Measurements from ENCODE around the gene CETN2.
"Not testable (repeated sequence)": the region's sequence is repeated elsewhere in the genome, so short reads cannot be mapped to it uniquely, and the experiment has no call there.

The CETN2 gene

GRCh38 chrX:152831391-152831790 lies 834 bp upstream of the CETN2 start:
- no peak for FAIRE-seq

- no peak for FAIRE-seq
Measured at GRCh38 chrX:152824841-152825374, 5.6 kb downstream of the CETN2 start.

- no peak for FAIRE-seq
Measured at GRCh38 chrX:152823657-152824056, 6.9 kb downstream of the CETN2 start.

GRCh38 chrX:152822383-152823086 lies 8.0 kb downstream of the CETN2 start:
- FAIRE-seq = no peak

GRCh38 chrX:152821145-152821765 lies 9.3 kb downstream of the CETN2 start:
- FAIRE-seq = no peak

GRCh38 chrX:152819732-152820131 lies 10.8 kb downstream of the CETN2 start:
- FAIRE-seq = no peak

GRCh38 chrX:152819266-152819665 lies 11.3 kb downstream of the CETN2 start:
- no peak for FAIRE-seq

- no peak for FAIRE-seq
Measured at GRCh38 chrX:152818356-152818755, 12.2 kb downstream of the CETN2 start.

GRCh38 chrX:152817078-152817764 lies 13.3 kb downstream of the CETN2 start:
- peak; percentile 36 for FAIRE-seq

GRCh38 chrX:152814048-152814447 lies 16.5 kb downstream of the CETN2 start:
- no peak for FAIRE-seq

GRCh38 chrX:152813206-152813605 lies 17.4 kb downstream of the CETN2 start:
- no peak for FAIRE-seq

- FAIRE-seq = no peak
Measured at GRCh38 chrX:152810403-152810802, 20.2 kb downstream of the CETN2 start.

GRCh38 chrX:152806035-152806434 lies 24.5 kb downstream of the CETN2 start:
- FAIRE-seq = no peak

GRCh38 chrX:152798945-152799344 lies 31.6 kb downstream of the CETN2 start:
- no peak for FAIRE-seq

- not testable (repeated sequence) for FAIRE-seq
Measured at GRCh38 chrX:152787062-152787461, 43.5 kb downstream of the CETN2 start.

Measured in islet of Langerhans (tissue), 1 donor.